ENCODE results near the gene HEPACAM2. TPM values are rescaled to one million over a fixed set of nuclear protein-coding genes. Genes with fewer than 3 reads are reported as not detected.

The HEPACAM2 gene
- total and polyA plus RNA-seq, 2 experiments from 2014 or later = not detected

GRCh38 chr7:93176992-93177580 is 49.2 kb downstream of the HEPACAM2 start:
- WGBS, 2 experiments (ENCODE audit: low coverage in 1 of 2, low lambda C conversion rate in 2 of 2, missing lambda C conversion rate in 2 of 2) = 28 to 31% methylated on average over 2 of the region's 2 CpGs
- Histone ChIP-seq H3K36me3 (ENCODE audit: low read depth) (no peaks in the 10 kb centered on the region), H3K4me3 (no peak overlapping the region), H3K9me3 (ENCODE audit: low read depth) (no peaks in the 10 kb centered on the region), H3F3A (ENCODE audit: insufficient read depth) (no peaks in the 10 kb centered on the region), H3K27ac (no peak overlapping the region), H3K4me2 (ENCODE audit: unreplicated experiment) (no peak overlapping the region), H3K27me3 (replicated peaks; ENCODE audit: insufficient read depth) (peaks cover 25% of the 10 kb centered on the region), H4K20me1 (ENCODE audit: insufficient read depth) (no peaks in the 10 kb centered on the region), H3K79me2 (ENCODE audit: insufficient read depth) (no peaks in the 10 kb centered on the region), H3K9ac (no peak overlapping the region), H3K9me2 (ENCODE audit: insufficient read depth) (no peaks in the 10 kb centered on the region), H3K4me1 (ENCODE audit: insufficient read depth) (no peaks in the 10 kb centered on the region), H2AFZ (no peak overlapping the region)
- in situ Hi-C loops (cut with MboI) = no loop called here
- peak; percentile 37 for DNase-seq
- TF ChIP-seq EZH2 (IDR thresholded peaks at IDR 0.05; ENCODE audit: insufficient read depth, poor library complexity, severe bottlenecking) = no peak
- TF ChIP-seq EZH2phosphoT487 (IDR thresholded peaks at IDR 0.05; ENCODE audit: insufficient read depth, low read depth) = no peak

- no peaks in the 10 kb centered on the region for H3K9me2 ChIP-seq (ENCODE audit: insufficient read depth)
- TF ChIP-seq EZH2phosphoT487 (IDR thresholded peaks at IDR 0.05; ENCODE audit: insufficient read depth, low read depth) (no peak), EZH2 (IDR thresholded peaks at IDR 0.05; ENCODE audit: insufficient read depth, poor library complexity, severe bottlenecking) (no peak)
- no peak overlapping the region for H3K27ac ChIP-seq
- WGBS, 2 experiments (ENCODE audit: low coverage in 1 of 2, low lambda C conversion rate in 2 of 2, missing lambda C conversion rate in 2 of 2) = 63 to 66% methylated on average over 2 of the region's 2 CpGs
- no peak overlapping the region for H2AFZ ChIP-seq
- H3K79me2 ChIP-seq (ENCODE audit: insufficient read depth) = no peaks in the 10 kb centered on the region
- H3K27me3 ChIP-seq (replicated peaks; ENCODE audit: insufficient read depth) = peaks cover 17% of the 10 kb centered on the region
- H3K4me1 ChIP-seq (ENCODE audit: insufficient read depth) = no peaks in the 10 kb centered on the region
- H4K20me1 ChIP-seq (ENCODE audit: insufficient read depth) = no peaks in the 10 kb centered on the region
- no peaks in the 10 kb centered on the region for H3F3A ChIP-seq (ENCODE audit: insufficient read depth)
- no peak overlapping the region for H3K9ac ChIP-seq
- in situ Hi-C loops (cut with MboI) = no loop called here
- no peak overlapping the region for H3K4me2 ChIP-seq (ENCODE audit: unreplicated experiment)
- no peaks in the 10 kb centered on the region for H3K36me3 ChIP-seq (ENCODE audit: low read depth)
- no peak for DNase-seq
- no peaks in the 10 kb centered on the region for H3K9me3 ChIP-seq (ENCODE audit: low read depth)
- H3K4me3 ChIP-seq = no peak overlapping the region
Measured at GRCh38 chr7:93175219-93175618, 51.0 kb downstream of the HEPACAM2 start.

GRCh38 chr7:93172683-93173082 is 53.6 kb downstream of the HEPACAM2 start:
- in situ Hi-C loops (cut with MboI) = no loop called here
- H3K9ac ChIP-seq = no peak overlapping the region

GRCh38 chr7:93171606-93172226 is 54.6 kb downstream of the HEPACAM2 start:
- H3K4me1 ChIP-seq (ENCODE audit: insufficient read depth) = no peaks in the 10 kb centered on the region
- H3K36me3 ChIP-seq (ENCODE audit: low read depth) = no peaks in the 10 kb centered on the region
- no peak overlapping the region for H3K9ac ChIP-seq
- in situ Hi-C loops (cut with MboI) = no loop called here
- no peaks in the 10 kb centered on the region for H3F3A ChIP-seq (ENCODE audit: insufficient read depth)
- H3K27me3 ChIP-seq (replicated peaks; ENCODE audit: insufficient read depth) = no peaks in the 10 kb centered on the region; the same call in 1 of the 2 replicates
- H3K4me3 ChIP-seq = no peak overlapping the region
- no peak overlapping the region for H2AFZ ChIP-seq
- no peaks in the 10 kb centered on the region for H3K9me2 ChIP-seq (ENCODE audit: insufficient read depth)
- no peak overlapping the region for H3K27ac ChIP-seq
- H4K20me1 ChIP-seq (ENCODE audit: insufficient read depth) = no peaks in the 10 kb centered on the region
- H3K4me2 ChIP-seq (ENCODE audit: unreplicated experiment) = no peak overlapping the region
- peak; percentile 44 for DNase-seq
- TF ChIP-seq EZH2phosphoT487 (IDR thresholded peaks at IDR 0.05; ENCODE audit: insufficient read depth, low read depth) (no peak), EZH2 (IDR thresholded peaks at IDR 0.05; ENCODE audit: insufficient read depth, poor library complexity, severe bottlenecking) (no peak)
- H3K9me3 ChIP-seq (ENCODE audit: low read depth) = no peaks in the 10 kb centered on the region
- WGBS, 2 experiments (ENCODE audit: low coverage in 1 of 2, low lambda C conversion rate in 2 of 2, missing lambda C conversion rate in 2 of 2) = 26 to 27% methylated on average over 2 of the region's 2 CpGs
- no peaks in the 10 kb centered on the region for H3K79me2 ChIP-seq (ENCODE audit: insufficient read depth)

More at GRCh38 chr7:93172683-93173082, 53.6 kb downstream of the HEPACAM2 start:
- no peaks in the 10 kb centered on the region for H3K79me2 ChIP-seq (ENCODE audit: insufficient read depth)
- no peaks in the 10 kb centered on the region for H3K4me1 ChIP-seq (ENCODE audit: insufficient read depth)
- no peaks in the 10 kb centered on the region for H3K9me2 ChIP-seq (ENCODE audit: insufficient read depth)
- H2AFZ ChIP-seq = no peak overlapping the region
- DNase-seq = no peak
- no peak overlapping the region for H3K4me3 ChIP-seq
- no peak overlapping the region for H3K4me2 ChIP-seq (ENCODE audit: unreplicated experiment)
- no peaks in the 10 kb centered on the region for H3K9me3 ChIP-seq (ENCODE audit: low read depth)
- H4K20me1 ChIP-seq (ENCODE audit: insufficient read depth) = no peaks in the 10 kb centered on the region
- no peaks in the 10 kb centered on the region for H3F3A ChIP-seq (ENCODE audit: insufficient read depth)
- no peak overlapping the region for H3K27ac ChIP-seq
- no peaks in the 10 kb centered on the region for H3K36me3 ChIP-seq (ENCODE audit: low read depth)
- 15 to 25% methylated on average over 2 of the region's 2 CpGs for WGBS, 2 experiments (ENCODE audit: low coverage in 1 of 2, low lambda C conversion rate in 2 of 2, missing lambda C conversion rate in 2 of 2)
- no peak for TF ChIP-seq EZH2 (IDR thresholded peaks at IDR 0.05; ENCODE audit: insufficient read depth, poor library complexity, severe bottlenecking)
- no peak for TF ChIP-seq EZH2phosphoT487 (IDR thresholded peaks at IDR 0.05; ENCODE audit: insufficient read depth, low read depth)
- H3K27me3 ChIP-seq (replicated peaks; ENCODE audit: insufficient read depth) = peaks cover 5% of the 10 kb centered on the region

Measured in GM23248 (cell line).